Liver (tissue), 3 donors: ENCODE results near the gene STAP2.

Experiments used
- EGR1 ChIP-seq, 2 donors: IDR thresholded peaks; 2 replicates each; pipeline ENCODE4 v1.6.1; 2016 to 2018; ENCODE audit warnings: antibody characterized with exemption in 2 of 2, low read depth in 2 of 2
- GABPA ChIP-seq, 2 donors: IDR thresholded peaks in 1 of 2; conservative IDR thresholded peaks in 1 of 2; 2 replicates each; pipeline ENCODE4 v1.6.1; 2016; ENCODE audit warnings: antibody characterized with exemption in 2 of 2, mild to moderate bottlenecking in 1 of 2, moderate library complexity in 1 of 2
- JUND ChIP-seq, 2 donors: IDR thresholded peaks; 2 replicates each; pipeline ENCODE4 v1.6.1; 2016; ENCODE audit warnings: antibody characterized with exemption in 2 of 2
- RAD21 ChIP-seq, 2 donors: IDR thresholded peaks; 2 replicates each; pipeline ENCODE4 v1.6.1; 2016; ENCODE audit warnings: antibody characterized with exemption in 2 of 2, mild to moderate bottlenecking in 2 of 2
- RXRA ChIP-seq, 2 donors: IDR thresholded peaks; 2 replicates each; pipeline ENCODE4 v1.6.1; 2017 to 2018; ENCODE audit warnings: antibody characterized with exemption in 2 of 2, mild to moderate bottlenecking in 1 of 2
- SP1 ChIP-seq: IDR thresholded peaks from 2 replicates; pipeline ENCODE4 v1.6.1; 2018; ENCODE audit warnings: antibody characterized with exemption, mild to moderate bottlenecking
- TAF1 ChIP-seq: conservative IDR thresholded peaks from 2 replicates; pipeline ENCODE4 v1.6.1; 2016; ENCODE audit warnings: antibody characterized with exemption, mild to moderate bottlenecking
- YY1 ChIP-seq: IDR thresholded peaks from 2 replicates; pipeline ENCODE4 v1.6.1; 2016; ENCODE audit warnings: antibody characterized with exemption, mild to moderate bottlenecking
- TF ChIP-seq, protein P1 (sequence below): IDR thresholded peaks from 2 replicates; pipeline ENCODE4 v1.6.1; 2016; ENCODE audit warnings: antibody characterized with exemption
- TF ChIP-seq, protein P2 (sequence below): fragments of 150-350 bp; IDR thresholded peaks from 2 replicates; pipeline ENCODE4 v1.5.1; 2017; ENCODE audit warnings: improper control_type of control experiment, low read depth, low read length; ENCODE audit not compliant: missing input control
- TF ChIP-seq, protein P3 (sequence below): IDR thresholded peaks from 2 replicates; pipeline ENCODE4 v1.6.1; 2016; ENCODE audit warnings: antibody characterized with exemption
- TF ChIP-seq, protein P4 (sequence below): IDR thresholded peaks from 2 replicates; pipeline ENCODE4 v1.6.1; 2016; ENCODE audit warnings: antibody characterized with exemption
- TF ChIP-seq, protein P5 (sequence below): IDR thresholded peaks from 2 replicates; pipeline ENCODE4 v1.6.1; 2016; ENCODE audit warnings: antibody characterized with exemption, mild to moderate bottlenecking
- donor health status: healthy.
- donor health status: healthy.

- TF ChIP-seq, protein P1, sequence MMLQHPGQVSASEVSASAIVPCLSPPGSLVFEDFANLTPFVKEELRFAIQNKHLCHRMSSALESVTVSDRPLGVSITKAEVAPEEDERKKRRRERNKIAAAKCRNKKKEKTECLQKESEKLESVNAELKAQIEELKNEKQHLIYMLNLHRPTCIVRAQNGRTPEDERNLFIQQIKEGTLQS = no peak
- TF ChIP-seq, protein P2, sequence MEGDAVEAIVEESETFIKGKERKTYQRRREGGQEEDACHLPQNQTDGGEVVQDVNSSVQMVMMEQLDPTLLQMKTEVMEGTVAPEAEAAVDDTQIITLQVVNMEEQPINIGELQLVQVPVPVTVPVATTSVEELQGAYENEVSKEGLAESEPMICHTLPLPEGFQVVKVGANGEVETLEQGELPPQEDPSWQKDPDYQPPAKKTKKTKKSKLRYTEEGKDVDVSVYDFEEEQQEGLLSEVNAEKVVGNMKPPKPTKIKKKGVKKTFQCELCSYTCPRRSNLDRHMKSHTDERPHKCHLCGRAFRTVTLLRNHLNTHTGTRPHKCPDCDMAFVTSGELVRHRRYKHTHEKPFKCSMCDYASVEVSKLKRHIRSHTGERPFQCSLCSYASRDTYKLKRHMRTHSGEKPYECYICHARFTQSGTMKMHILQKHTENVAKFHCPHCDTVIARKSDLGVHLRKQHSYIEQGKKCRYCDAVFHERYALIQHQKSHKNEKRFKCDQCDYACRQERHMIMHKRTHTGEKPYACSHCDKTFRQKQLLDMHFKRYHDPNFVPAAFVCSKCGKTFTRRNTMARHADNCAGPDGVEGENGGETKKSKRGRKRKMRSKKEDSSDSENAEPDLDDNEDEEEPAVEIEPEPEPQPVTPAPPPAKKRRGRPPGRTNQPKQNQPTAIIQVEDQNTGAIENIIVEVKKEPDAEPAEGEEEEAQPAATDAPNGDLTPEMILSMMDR = no peak
- TF ChIP-seq SP1 (peak; percentile 33), YY1 (peak; percentile 20), JUND (IDR thresholded peaks at IDR 0.05) (peak in 1 of 2 donors; percentile 24), GABPA (IDR thresholded peaks at IDR 0.05 in 1 of 2, conservative IDR thresholded peaks at IDR 0.05 in 1 of 2) (peak in 1 of 2 donors; percentile 45), RXRA (IDR thresholded peaks at IDR 0.05) (peak; percentile 17 to 79), TAF1 (no peak), EGR1 (IDR thresholded peaks at IDR 0.05; ENCODE audit: low read depth in 2 of 2) (peak; percentile 75 to 94), RAD21 (IDR thresholded peaks at IDR 0.05) (peak; percentile 22 to 44)
- TF ChIP-seq, protein P3, sequence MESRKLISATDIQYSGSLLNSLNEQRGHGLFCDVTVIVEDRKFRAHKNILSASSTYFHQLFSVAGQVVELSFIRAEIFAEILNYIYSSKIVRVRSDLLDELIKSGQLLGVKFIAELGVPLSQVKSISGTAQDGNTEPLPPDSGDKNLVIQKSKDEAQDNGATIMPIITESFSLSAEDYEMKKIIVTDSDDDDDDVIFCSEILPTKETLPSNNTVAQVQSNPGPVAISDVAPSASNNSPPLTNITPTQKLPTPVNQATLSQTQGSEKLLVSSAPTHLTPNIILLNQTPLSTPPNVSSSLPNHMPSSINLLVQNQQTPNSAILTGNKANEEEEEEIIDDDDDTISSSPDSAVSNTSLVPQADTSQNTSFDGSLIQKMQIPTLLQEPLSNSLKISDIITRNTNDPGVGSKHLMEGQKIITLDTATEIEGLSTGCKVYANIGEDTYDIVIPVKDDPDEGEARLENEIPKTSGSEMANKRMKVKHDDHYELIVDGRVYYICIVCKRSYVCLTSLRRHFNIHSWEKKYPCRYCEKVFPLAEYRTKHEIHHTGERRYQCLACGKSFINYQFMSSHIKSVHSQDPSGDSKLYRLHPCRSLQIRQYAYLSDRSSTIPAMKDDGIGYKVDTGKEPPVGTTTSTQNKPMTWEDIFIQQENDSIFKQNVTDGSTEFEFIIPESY = no peak
- TF ChIP-seq, protein P4, sequence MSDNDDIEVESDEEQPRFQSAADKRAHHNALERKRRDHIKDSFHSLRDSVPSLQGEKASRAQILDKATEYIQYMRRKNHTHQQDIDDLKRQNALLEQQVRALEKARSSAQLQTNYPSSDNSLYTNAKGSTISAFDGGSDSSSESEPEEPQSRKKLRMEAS = no peak
- TF ChIP-seq, protein P5, sequence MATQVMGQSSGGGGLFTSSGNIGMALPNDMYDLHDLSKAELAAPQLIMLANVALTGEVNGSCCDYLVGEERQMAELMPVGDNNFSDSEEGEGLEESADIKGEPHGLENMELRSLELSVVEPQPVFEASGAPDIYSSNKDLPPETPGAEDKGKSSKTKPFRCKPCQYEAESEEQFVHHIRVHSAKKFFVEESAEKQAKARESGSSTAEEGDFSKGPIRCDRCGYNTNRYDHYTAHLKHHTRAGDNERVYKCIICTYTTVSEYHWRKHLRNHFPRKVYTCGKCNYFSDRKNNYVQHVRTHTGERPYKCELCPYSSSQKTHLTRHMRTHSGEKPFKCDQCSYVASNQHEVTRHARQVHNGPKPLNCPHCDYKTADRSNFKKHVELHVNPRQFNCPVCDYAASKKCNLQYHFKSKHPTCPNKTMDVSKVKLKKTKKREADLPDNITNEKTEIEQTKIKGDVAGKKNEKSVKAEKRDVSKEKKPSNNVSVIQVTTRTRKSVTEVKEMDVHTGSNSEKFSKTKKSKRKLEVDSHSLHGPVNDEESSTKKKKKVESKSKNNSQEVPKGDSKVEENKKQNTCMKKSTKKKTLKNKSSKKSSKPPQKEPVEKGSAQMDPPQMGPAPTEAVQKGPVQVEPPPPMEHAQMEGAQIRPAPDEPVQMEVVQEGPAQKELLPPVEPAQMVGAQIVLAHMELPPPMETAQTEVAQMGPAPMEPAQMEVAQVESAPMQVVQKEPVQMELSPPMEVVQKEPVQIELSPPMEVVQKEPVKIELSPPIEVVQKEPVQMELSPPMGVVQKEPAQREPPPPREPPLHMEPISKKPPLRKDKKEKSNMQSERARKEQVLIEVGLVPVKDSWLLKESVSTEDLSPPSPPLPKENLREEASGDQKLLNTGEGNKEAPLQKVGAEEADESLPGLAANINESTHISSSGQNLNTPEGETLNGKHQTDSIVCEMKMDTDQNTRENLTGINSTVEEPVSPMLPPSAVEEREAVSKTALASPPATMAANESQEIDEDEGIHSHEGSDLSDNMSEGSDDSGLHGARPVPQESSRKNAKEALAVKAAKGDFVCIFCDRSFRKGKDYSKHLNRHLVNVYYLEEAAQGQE = no peak
These were observed 41.0 kb upstream of the STAP2 start for GRCh38 chr19:4379383-4380253.
